Measurements from ENCODE around the gene CYP11A1.

DNA sequence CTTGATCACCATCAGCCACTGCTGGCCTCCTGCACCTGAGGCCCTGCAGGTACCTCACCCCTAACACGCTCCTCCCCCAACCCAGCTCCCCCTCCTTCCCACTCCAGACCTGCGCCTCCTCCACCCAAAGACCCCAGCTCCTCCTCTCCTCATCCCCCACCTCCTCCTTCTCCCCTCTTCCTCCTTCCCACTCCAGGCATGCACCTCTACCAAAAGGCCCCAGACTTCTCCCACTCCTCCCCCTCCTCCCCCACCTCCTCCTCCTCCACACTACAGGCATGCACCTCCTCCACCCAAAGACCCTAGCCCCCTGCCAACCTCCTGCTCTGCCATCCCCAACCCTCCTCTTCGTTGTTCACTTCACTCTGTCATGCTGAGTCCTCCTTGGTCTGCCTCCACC lies 42.7 kb downstream of the CYP11A1 start:
- TF ChIP-seq EZH2phosphoT487 (IDR thresholded peaks at IDR 0.05; ENCODE audit: low read length) (no peak), EZH2 (optimal IDR thresholded peaks at IDR 0.05; ENCODE audit: low read depth, low read length) (no peak)
- TF ChIP-seq, protein P1, sequence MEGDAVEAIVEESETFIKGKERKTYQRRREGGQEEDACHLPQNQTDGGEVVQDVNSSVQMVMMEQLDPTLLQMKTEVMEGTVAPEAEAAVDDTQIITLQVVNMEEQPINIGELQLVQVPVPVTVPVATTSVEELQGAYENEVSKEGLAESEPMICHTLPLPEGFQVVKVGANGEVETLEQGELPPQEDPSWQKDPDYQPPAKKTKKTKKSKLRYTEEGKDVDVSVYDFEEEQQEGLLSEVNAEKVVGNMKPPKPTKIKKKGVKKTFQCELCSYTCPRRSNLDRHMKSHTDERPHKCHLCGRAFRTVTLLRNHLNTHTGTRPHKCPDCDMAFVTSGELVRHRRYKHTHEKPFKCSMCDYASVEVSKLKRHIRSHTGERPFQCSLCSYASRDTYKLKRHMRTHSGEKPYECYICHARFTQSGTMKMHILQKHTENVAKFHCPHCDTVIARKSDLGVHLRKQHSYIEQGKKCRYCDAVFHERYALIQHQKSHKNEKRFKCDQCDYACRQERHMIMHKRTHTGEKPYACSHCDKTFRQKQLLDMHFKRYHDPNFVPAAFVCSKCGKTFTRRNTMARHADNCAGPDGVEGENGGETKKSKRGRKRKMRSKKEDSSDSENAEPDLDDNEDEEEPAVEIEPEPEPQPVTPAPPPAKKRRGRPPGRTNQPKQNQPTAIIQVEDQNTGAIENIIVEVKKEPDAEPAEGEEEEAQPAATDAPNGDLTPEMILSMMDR (IDR thresholded peaks at IDR 0.05; ENCODE audit: low read length): no peak

Data from MM.1S (cell line).